ACC112 (cell line): ENCODE measurements around the gene HNRNPUL1.
A peak's percentile ranks its signal among the peaks of the same experiment; 100 is the strongest.

ENCODE experiments used
- H2AFZ ChIP-seq: fragments of 200-600 bp; sonication (generic); one replicate; pipeline ENCODE4 v1.6.0; 2017; ENCODE audit warnings: antibody characterized with exemption, low read length; ENCODE audit not compliant: unreplicated experiment
- H3K27ac ChIP-seq: fragments of 200-600 bp; sonication (generic); 2 replicates; pipeline ENCODE4 v1.5.1; 2014; ENCODE audit warnings: low read depth, mild to moderate bottlenecking, antibody characterized with exemption, low read length, moderate library complexity
- H3K27me3 ChIP-seq: fragments of 200-600 bp; sonication (generic); 2 replicates; pipeline ENCODE4 v1.6.1; 2014; ENCODE audit warnings: mild to moderate bottlenecking, antibody characterized with exemption, low read length, moderate library complexity, mixed read lengths; ENCODE audit not compliant: insufficient read depth
- H3K36me3 ChIP-seq: fragments of 200-600 bp; sonication (generic); 2 replicates; pipeline ENCODE4 v1.6.1; 2016; ENCODE audit warnings: mild to moderate bottlenecking, antibody characterized with exemption, low read length, moderate library complexity, mixed read lengths; ENCODE audit not compliant: insufficient read depth
- H3K4me1 ChIP-seq: fragments of 200-600 bp; sonication (generic); one replicate; pipeline ENCODE4 v1.6.1; 2016; ENCODE audit warnings: low read length, mixed read lengths; ENCODE audit not compliant: insufficient read depth, unreplicated experiment, control insufficient read depth
- H3K4me3 ChIP-seq: fragments of 200-600 bp; sonication (generic); 2 replicates; pipeline ENCODE4 v1.5.1; 2014; ENCODE audit warnings: mild to moderate bottlenecking, low read depth, low read length
- H3K79me2 ChIP-seq: fragments of 200-600 bp; sonication (generic); one replicate; pipeline ENCODE4 v1.6.0; 2016; ENCODE audit warnings: low read length; ENCODE audit not compliant: control insufficient read depth, unreplicated experiment, insufficient read depth

Gene HNRNPUL1

GRCh38 chr19:41321204-41321599 is 57.0 kb downstream of the HNRNPUL1 start:
- Histone ChIP-seq H2AFZ (no peak overlapping the region), H3K79me2 (no peaks in the 10 kb centered on the region), H3K4me3 (no peak overlapping the region), H3K4me1 (peaks cover 47% of the 10 kb centered on the region), H3K27ac (peak overlapping the region; percentile 100; the same call in 1 of the 2 replicates), H3K27me3 (no peaks in the 10 kb centered on the region), H3K36me3 (peaks cover 8% of the 10 kb centered on the region; the same call in 1 of the 2 replicates)

- peak overlapping the region; percentile 100 for H3K27ac ChIP-seq
- H2AFZ ChIP-seq: no peak overlapping the region
- H3K36me3 ChIP-seq: peaks cover 6% of the 10 kb centered on the region; the same call in 1 of the 2 replicates
- no peaks in the 10 kb centered on the region for H3K27me3 ChIP-seq
- no peaks in the 10 kb centered on the region for H3K79me2 ChIP-seq
- peaks cover 50% of the 10 kb centered on the region for H3K4me1 ChIP-seq
- no peak overlapping the region for H3K4me3 ChIP-seq
These were observed 57.6 kb downstream of the HNRNPUL1 start for GRCh38 chr19:41321600-41322270.

- H3K27ac ChIP-seq: peak overlapping the region; percentile 100
- no peak overlapping the region for H3K4me3 ChIP-seq
- peaks cover 2% of the 10 kb centered on the region for H3K79me2 ChIP-seq
- no peak overlapping the region for H2AFZ ChIP-seq
- peaks cover 56% of the 10 kb centered on the region for H3K4me1 ChIP-seq
- H3K27me3 ChIP-seq: no peaks in the 10 kb centered on the region
- H3K36me3 ChIP-seq: no peaks in the 10 kb centered on the region
These were observed 58.3 kb downstream of the HNRNPUL1 start for GRCh38 chr19:41322451-41322850.

GRCh38 chr19:41323023-41323422 is 58.9 kb downstream of the HNRNPUL1 start:
- H3K79me2 ChIP-seq: peaks cover 2% of the 10 kb centered on the region
- 0 out of 2 replicates have a peak, but pooled peaks cover 2% of the 10 kb centered on the region for H3K36me3 ChIP-seq
- peak overlapping the region; percentile 100 for H3K27ac ChIP-seq
- H3K27me3 ChIP-seq: no peaks in the 10 kb centered on the region
- no peak overlapping the region for H2AFZ ChIP-seq
- peaks cover 61% of the 10 kb centered on the region for H3K4me1 ChIP-seq
- peak overlapping the region; percentile 59; the same call in 1 of the 2 replicates for H3K4me3 ChIP-seq

- H3K79me2 ChIP-seq: peaks cover 2% of the 10 kb centered on the region
- H2AFZ ChIP-seq: no peak overlapping the region
- H3K27ac ChIP-seq: peak overlapping the region; percentile 100
- H3K4me3 ChIP-seq: peak overlapping the region; percentile 59; the same call in 1 of the 2 replicates
- peaks cover 61% of the 10 kb centered on the region for H3K4me1 ChIP-seq
- H3K27me3 ChIP-seq: no peaks in the 10 kb centered on the region
- H3K36me3 ChIP-seq: 0 out of 2 replicates have a peak, but pooled peaks cover 5% of the 10 kb centered on the region
These were observed 59.4 kb downstream of the HNRNPUL1 start for GRCh38 chr19:41323430-41324125.

GRCh38 chr19:41324231-41324702 is 60.1 kb downstream of the HNRNPUL1 start:
- H3K79me2 ChIP-seq: peaks cover 2% of the 10 kb centered on the region
- no peaks in the 10 kb centered on the region for H3K27me3 ChIP-seq
- no peak overlapping the region for H2AFZ ChIP-seq
- H3K4me1 ChIP-seq: peaks cover 61% of the 10 kb centered on the region
- H3K4me3 ChIP-seq: peak overlapping the region; percentile 34; the same call in 1 of the 2 replicates
- peak overlapping the region; percentile 100 for H3K27ac ChIP-seq
- H3K36me3 ChIP-seq: 0 out of 2 replicates have a peak, but pooled peaks cover 5% of the 10 kb centered on the region

- 0 out of 2 replicates have a peak, but pooled peaks cover 5% of the 10 kb centered on the region for H3K36me3 ChIP-seq
- no peak overlapping the region for H2AFZ ChIP-seq
- no peaks in the 10 kb centered on the region for H3K27me3 ChIP-seq
- peaks cover 61% of the 10 kb centered on the region for H3K4me1 ChIP-seq
- peak overlapping the region; percentile 100 for H3K27ac ChIP-seq
- H3K4me3 ChIP-seq: no peak overlapping the region
- H3K79me2 ChIP-seq: peaks cover 2% of the 10 kb centered on the region
These were observed 60.9 kb downstream of the HNRNPUL1 start for GRCh38 chr19:41324921-41325639.

- H3K79me2 ChIP-seq: peaks cover 2% of the 10 kb centered on the region
- H3K4me3 ChIP-seq: no peak overlapping the region
- no peaks in the 10 kb centered on the region for H3K27me3 ChIP-seq
- 0 out of 2 replicates have a peak, but pooled peaks cover 5% of the 10 kb centered on the region for H3K36me3 ChIP-seq
- peaks cover 61% of the 10 kb centered on the region for H3K4me1 ChIP-seq
- no peak overlapping the region for H2AFZ ChIP-seq
- peak overlapping the region; percentile 100 for H3K27ac ChIP-seq
These were observed 61.4 kb downstream of the HNRNPUL1 start for GRCh38 chr19:41325640-41325946.

- Histone ChIP-seq H3K79me2 (peaks cover 2% of the 10 kb centered on the region), H3K27ac (peak overlapping the region; percentile 100), H3K36me3 (0 out of 2 replicates have a peak, but pooled peaks cover 5% of the 10 kb centered on the region), H2AFZ (no peak overlapping the region), H3K4me3 (peak overlapping the region; percentile 19; the same call in 1 of the 2 replicates), H3K27me3 (no peaks in the 10 kb centered on the region), H3K4me1 (peaks cover 61% of the 10 kb centered on the region)
These were observed 62.0 kb downstream of the HNRNPUL1 start for GRCh38 chr19:41325947-41326706.
